Activated T-cell treated with anti-CD3 and anti-CD28 coated beads for 48 hours (primary cell): ENCODE results near the gene ASPHD1.

Source experiments
- DNase-seq: peaks from one replicate; pipeline ENCODE4 v3.0.0-alpha.2; 2020; ENCODE audit warnings: low read depth

Gene ASPHD1

GRCh38 chr16:29943846-29944799 lies 43.8 kb downstream of the ASPHD1 start:
- DNase-seq = no peak

- DNase-seq = no peak
These were observed 47.6 kb downstream of the ASPHD1 start for GRCh38 chr16:29947897-29948296.

- DNase-seq = no peak
These were observed 50.6 kb downstream of the ASPHD1 start for GRCh38 chr16:29950806-29951461.

GRCh38 chr16:29951625-29952365 lies 51.5 kb downstream of the ASPHD1 start:
- no peak for DNase-seq
